SK-N-SH (cell line): ENCODE results near the gene PGAM2. TPM values are rescaled to one million over a fixed set of nuclear protein-coding genes. Genes with fewer than 3 reads are reported as not detected.
A peak's percentile ranks its signal among the peaks of the same experiment; 100 is the strongest.

Source experiments
- CTCF ChIA-PET: fragments of 300-600, 350-600 bp; formaldehyde crosslinking; extraction: SDS; loops from one replicate; lab custom pipeline; 2021; lab: Yijun Ruan, JAX
- POLR2A ChIA-PET: fragments of 350-600 bp; sonication (Branson Sonifier 250); formaldehyde crosslinking; extraction: SDS; loops from one replicate; lab custom pipeline; 2020; ENCODE audit warnings: antibody characterized with exemption, inconsistent platforms; lab: Yijun Ruan, JAX
- DNase-seq: peaks from one replicate; pipeline ENCODE4 v3.0.0; 2012
- H2AFZ ChIP-seq: fragments of 200-600 bp; sonication (generic); 2 replicates; pipeline ENCODE4 v1.8.1; 2016; ENCODE audit warnings: antibody characterized with exemption, mild to moderate bottlenecking, low read depth
- H3F3A ChIP-seq: fragments of 200-600 bp; sonication (generic); replicated peaks from 2 replicates; pipeline ENCODE3; 2016; ENCODE audit warnings: antibody characterized with exemption, mild to moderate bottlenecking; ENCODE audit not compliant: insufficient read depth
- H3K27ac ChIP-seq, 2 experiments: fragments of 200-500 bp in 1 of 2; fragments of 200-600 bp in 1 of 2; sonication (Bioruptor generic) in 1 of 2; sonication (generic), shearing (Covaris generic) in 1 of 2; 2 replicates each; pipeline versions ENCODE4 v1.5.1 to v1.6.1; 2014 to 2016; ENCODE audit warnings: low read depth in 2 of 2, inconsistent platforms in 1 of 2, low read length in 1 of 2, mild to moderate bottlenecking in 1 of 2, mixed read lengths in 1 of 2
- H3K27me3 ChIP-seq: fragments of 200-600 bp; sonication (generic), shearing (Covaris generic); 2 replicates; pipeline ENCODE4 v1.6.1; 2016; ENCODE audit warnings: mixed run types; ENCODE audit not compliant: insufficient read depth
- H3K36me3 ChIP-seq, 2 experiments: fragments of 200-500 bp in 1 of 2; fragments of 200-600 bp in 1 of 2; sonication (Bioruptor generic) in 1 of 2; sonication (generic) in 1 of 2; replicated peaks in 1 of 2; 2 replicates each; pipeline versions ENCODE3 to v1.5.1; 2014 to 2016; ENCODE audit warnings: low read length in 1 of 2, mild to moderate bottlenecking in 1 of 2; ENCODE audit not compliant: insufficient read depth in 2 of 2, control insufficient read depth in 1 of 2
- H3K4me1 ChIP-seq, 2 experiments: fragments of 200-500 bp in 1 of 2; fragments of 200-600 bp in 1 of 2; sonication (Bioruptor generic) in 1 of 2; sonication (generic), shearing (Covaris generic) in 1 of 2; 2 replicates each; pipeline versions ENCODE4 v1.5.1 to v1.6.1; 2014 to 2016; ENCODE audit warnings: low read depth in 1 of 2, low read length in 1 of 2, mixed run types in 1 of 2; ENCODE audit not compliant: insufficient read depth in 2 of 2, control insufficient read depth in 1 of 2
- H3K4me2 ChIP-seq: fragments of 200-600 bp; sonication (generic), shearing (Covaris generic); 2 replicates; pipeline ENCODE4 v1.6.1; 2017; ENCODE audit warnings: mixed run types
- H3K4me3 ChIP-seq, 2 experiments: fragments of 200-500 bp in 1 of 2; fragments of 200-600 bp in 1 of 2; sonication (Bioruptor generic) in 1 of 2; sonication (generic), shearing (Covaris generic) in 1 of 2; 2 replicates each; pipeline versions ENCODE4 v1.5.1 to v1.8.1; 2014 to 2016; ENCODE audit warnings: low read depth in 2 of 2, inconsistent platforms in 1 of 2, low read length in 1 of 2, mild to moderate bottlenecking in 1 of 2, mixed read lengths in 1 of 2, moderate library complexity in 1 of 2
- H3K79me2 ChIP-seq: fragments of 200-600 bp; sonication (generic); 2 replicates; pipeline ENCODE4 v1.8.1; 2017; ENCODE audit warnings: mild to moderate bottlenecking; ENCODE audit not compliant: insufficient read depth
- H3K9ac ChIP-seq: fragments of 200-600 bp; sonication (generic); 2 replicates; pipeline ENCODE4 v1.6.1; 2017; ENCODE audit warnings: mixed run types
- H3K9me2 ChIP-seq: fragments of 200-600 bp; sonication (generic); 2 replicates; pipeline ENCODE4 v1.6.1; 2017; ENCODE audit warnings: mixed run types
- H3K9me3 ChIP-seq: fragments of 200-600 bp; sonication (generic); 2 replicates; pipeline ENCODE4 v1.6.1; 2017; ENCODE audit warnings: mixed run types, mild to moderate bottlenecking, moderate library complexity
- H4K20me1 ChIP-seq: fragments of 200-600 bp; sonication (generic); 2 replicates; pipeline ENCODE4 v1.6.1; 2017; ENCODE audit warnings: mild to moderate bottlenecking, mixed run types; ENCODE audit not compliant: insufficient read depth
- EZH2phosphoT487 ChIP-seq: fragments of 200-600 bp; sonication (generic); IDR thresholded peaks from 2 replicates; pipeline ENCODE4 v1.6.1; 2017; ENCODE audit warnings: low read depth, mixed run types, mild to moderate bottlenecking, antibody characterized with exemption, moderate library complexity, borderline replicate concordance
- FOSL2 ChIP-seq: IDR thresholded peaks from 2 replicates; pipeline ENCODE4 v1.4.0; 2012; ENCODE audit warnings: low read depth, mild to moderate bottlenecking, moderate library complexity, borderline replicate concordance
- FOXJ3 ChIP-seq: sonication (generic); formaldehyde crosslinking; IDR thresholded peaks from 2 replicates; pipeline ENCODE4 v1.5.1; 2020; ENCODE audit warnings: mild to moderate bottlenecking, missing genetic modification reagents
- GABPA ChIP-seq: IDR thresholded peaks from 2 replicates; pipeline ENCODE4 v1.4.0; 2012; ENCODE audit warnings: low read depth, mild to moderate bottlenecking
- MAX ChIP-seq: IDR thresholded peaks from 2 replicates; pipeline ENCODE4 v1.4.0; 2012; ENCODE audit warnings: low read depth
- MXI1 ChIP-seq: IDR thresholded peaks from 2 replicates; pipeline ENCODE4 v1.6.1; 2012; ENCODE audit warnings: mild to moderate bottlenecking, low read depth, low read length, improper control_type of control experiment
- NFIC ChIP-seq: IDR thresholded peaks from 2 replicates; pipeline ENCODE4 v1.4.0; 2012; ENCODE audit warnings: borderline replicate concordance
- POLR2AphosphoS5 ChIP-seq: IDR thresholded peaks from 2 replicates; pipeline ENCODE4 v1.6.1; 2012; ENCODE audit warnings: low read depth, low read length
- WGBS: methylation state at CpG from one replicate; pipeline ENCODE4 v1.1.6; 2017; ENCODE audit warnings: low lambda C conversion rate; 5-methylcytosine and 5-hydroxymethylcytosine counted together
- polyA plus RNA-seq, 3 experiments: library from polyadenylated mRNA; depleted of rRNA; stranded (reverse); fragments of >200 nt; gene quantifications; 2 replicates each; pipeline ENCODE4 v1.2.3, GENCODE V29; 2012
- TF ChIP-seq, protein P1 (sequence below): fragments of 200-600 bp; sonication (generic); IDR thresholded peaks from 2 replicates; pipeline ENCODE4 v1.6.1; 2017; ENCODE audit warnings: antibody characterized with exemption, mild to moderate bottlenecking, moderate library complexity
- TF ChIP-seq, protein P2 (sequence below): fragments of 150-350 bp; IDR thresholded peaks from 2 replicates; pipeline ENCODE4 v1.6.1; 2016; ENCODE audit warnings: mild to moderate bottlenecking, low read depth, low read length
- TF ChIP-seq, protein P3 (sequence below): IDR thresholded peaks from 2 replicates; pipeline ENCODE4; 2012
- TF ChIP-seq, protein P4 (sequence below): IDR thresholded peaks from 2 replicates; pipeline ENCODE4 v1.4.0; 2012; ENCODE audit warnings: low read depth, borderline replicate concordance

Gene PGAM2
- polyA plus RNA-seq, 1 of the 3 experiments (the other 2 are of a cell fraction): 0.79 TPM

GRCh38 chr7:44104860-44105771 lies 39.7 kb upstream of the PGAM2 start:
- Histone ChIP-seq H3K9me3 (no peaks in the 10 kb centered on the region), H3K27me3 (no peaks in the 10 kb centered on the region), H2AFZ (peak overlapping the region; percentile 68; the same call in 1 of the 2 replicates), H3K4me3 (peak overlapping the region; percentile 51 to 66), H4K20me1 (no peaks in the 10 kb centered on the region), H3K4me1 (peaks cover 29 to 36% of the 10 kb centered on the region in 2 experiments; a peak in 2 of 4 replicates), H3K9me2 (no peaks in the 10 kb centered on the region), H3K9ac (peak overlapping the region; percentile 80), H3K4me2 (peak overlapping the region; percentile 76), H3F3A (peaks cover 36% of the 10 kb centered on the region), H3K27ac (peak overlapping the region; percentile 43 to 67), H3K79me2 (peaks cover 41% of the 10 kb centered on the region), H3K36me3 (peaks cover 8 to 38% of the 10 kb centered on the region in 2 experiments)
- 49% methylated on average over 17 of the region's 28 CpGs for WGBS
- ChIA-PET POLR2A (interaction anchor here (1.2 to 2.2 kb wide), 4 partner anchors 11 to 39 kb away, joined by 4 to 9 read pairs (median 4); partner anchors contain the start of genes PGAM2 and POLD2), CTCF (interaction anchor here (0.7 to 2.8 kb wide), 7 partner anchors 10 to 91 kb away, joined by 3 to 12 read pairs (median 3); partner anchors contain the start of gene POLD2)
- peak; percentile 37; the same call in 1 of the 2 replicates for TF ChIP-seq MAX
- no peak for TF ChIP-seq POLR2AphosphoS5
- TF ChIP-seq EZH2phosphoT487: no peak
- no peak for TF ChIP-seq GABPA
- no peak for TF ChIP-seq FOXJ3 (CRISPR knock-in tag)
- TF ChIP-seq, protein P1, sequence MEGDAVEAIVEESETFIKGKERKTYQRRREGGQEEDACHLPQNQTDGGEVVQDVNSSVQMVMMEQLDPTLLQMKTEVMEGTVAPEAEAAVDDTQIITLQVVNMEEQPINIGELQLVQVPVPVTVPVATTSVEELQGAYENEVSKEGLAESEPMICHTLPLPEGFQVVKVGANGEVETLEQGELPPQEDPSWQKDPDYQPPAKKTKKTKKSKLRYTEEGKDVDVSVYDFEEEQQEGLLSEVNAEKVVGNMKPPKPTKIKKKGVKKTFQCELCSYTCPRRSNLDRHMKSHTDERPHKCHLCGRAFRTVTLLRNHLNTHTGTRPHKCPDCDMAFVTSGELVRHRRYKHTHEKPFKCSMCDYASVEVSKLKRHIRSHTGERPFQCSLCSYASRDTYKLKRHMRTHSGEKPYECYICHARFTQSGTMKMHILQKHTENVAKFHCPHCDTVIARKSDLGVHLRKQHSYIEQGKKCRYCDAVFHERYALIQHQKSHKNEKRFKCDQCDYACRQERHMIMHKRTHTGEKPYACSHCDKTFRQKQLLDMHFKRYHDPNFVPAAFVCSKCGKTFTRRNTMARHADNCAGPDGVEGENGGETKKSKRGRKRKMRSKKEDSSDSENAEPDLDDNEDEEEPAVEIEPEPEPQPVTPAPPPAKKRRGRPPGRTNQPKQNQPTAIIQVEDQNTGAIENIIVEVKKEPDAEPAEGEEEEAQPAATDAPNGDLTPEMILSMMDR: no peak
- TF ChIP-seq, protein P2, sequence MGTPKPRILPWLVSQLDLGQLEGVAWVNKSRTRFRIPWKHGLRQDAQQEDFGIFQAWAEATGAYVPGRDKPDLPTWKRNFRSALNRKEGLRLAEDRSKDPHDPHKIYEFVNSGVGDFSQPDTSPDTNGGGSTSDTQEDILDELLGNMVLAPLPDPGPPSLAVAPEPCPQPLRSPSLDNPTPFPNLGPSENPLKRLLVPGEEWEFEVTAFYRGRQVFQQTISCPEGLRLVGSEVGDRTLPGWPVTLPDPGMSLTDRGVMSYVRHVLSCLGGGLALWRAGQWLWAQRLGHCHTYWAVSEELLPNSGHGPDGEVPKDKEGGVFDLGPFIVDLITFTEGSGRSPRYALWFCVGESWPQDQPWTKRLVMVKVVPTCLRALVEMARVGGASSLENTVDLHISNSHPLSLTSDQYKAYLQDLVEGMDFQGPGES: no peak
- no peak for TF ChIP-seq NFIC
- TF ChIP-seq, protein P3, sequence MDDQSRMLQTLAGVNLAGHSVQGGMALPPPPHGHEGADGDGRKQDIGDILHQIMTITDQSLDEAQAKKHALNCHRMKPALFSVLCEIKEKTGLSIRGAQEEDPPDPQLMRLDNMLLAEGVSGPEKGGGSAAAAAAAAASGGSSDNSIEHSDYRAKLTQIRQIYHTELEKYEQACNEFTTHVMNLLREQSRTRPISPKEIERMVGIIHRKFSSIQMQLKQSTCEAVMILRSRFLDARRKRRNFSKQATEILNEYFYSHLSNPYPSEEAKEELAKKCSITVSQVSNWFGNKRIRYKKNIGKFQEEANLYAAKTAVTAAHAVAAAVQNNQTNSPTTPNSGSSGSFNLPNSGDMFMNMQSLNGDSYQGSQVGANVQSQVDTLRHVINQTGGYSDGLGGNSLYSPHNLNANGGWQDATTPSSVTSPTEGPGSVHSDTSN: 0 out of 2 replicates have a peak, but pooled peaks have one; percentile 18
- TF ChIP-seq MXI1: no peak
- peak; percentile 18; the same call in 1 of the 2 replicates for TF ChIP-seq FOSL2
- TF ChIP-seq, protein P4, sequence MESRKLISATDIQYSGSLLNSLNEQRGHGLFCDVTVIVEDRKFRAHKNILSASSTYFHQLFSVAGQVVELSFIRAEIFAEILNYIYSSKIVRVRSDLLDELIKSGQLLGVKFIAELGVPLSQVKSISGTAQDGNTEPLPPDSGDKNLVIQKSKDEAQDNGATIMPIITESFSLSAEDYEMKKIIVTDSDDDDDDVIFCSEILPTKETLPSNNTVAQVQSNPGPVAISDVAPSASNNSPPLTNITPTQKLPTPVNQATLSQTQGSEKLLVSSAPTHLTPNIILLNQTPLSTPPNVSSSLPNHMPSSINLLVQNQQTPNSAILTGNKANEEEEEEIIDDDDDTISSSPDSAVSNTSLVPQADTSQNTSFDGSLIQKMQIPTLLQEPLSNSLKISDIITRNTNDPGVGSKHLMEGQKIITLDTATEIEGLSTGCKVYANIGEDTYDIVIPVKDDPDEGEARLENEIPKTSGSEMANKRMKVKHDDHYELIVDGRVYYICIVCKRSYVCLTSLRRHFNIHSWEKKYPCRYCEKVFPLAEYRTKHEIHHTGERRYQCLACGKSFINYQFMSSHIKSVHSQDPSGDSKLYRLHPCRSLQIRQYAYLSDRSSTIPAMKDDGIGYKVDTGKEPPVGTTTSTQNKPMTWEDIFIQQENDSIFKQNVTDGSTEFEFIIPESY: no peak
- DNase-seq: peak; percentile 80
